Vagina (tissue), 2 donors: ENCODE measurements around the gene B4GALT4.

Source experiments
- POLR2A ChIP-seq, 2 donors: fragments of 450-650 bp; IDR thresholded peaks; one replicate each; pipeline ENCODE4 v1.6.1; 2017; ENCODE audit warnings: antibody characterized with exemption in 2 of 2, mild to moderate bottlenecking in 2 of 2, moderate library complexity in 2 of 2
- POLR2AphosphoS5 ChIP-seq, 2 donors: sonication (generic); formaldehyde crosslinking; IDR thresholded peaks; one replicate each; pipeline ENCODE4 v1.9.0; 2017; ENCODE audit warnings: antibody characterized with exemption in 2 of 2, mild to moderate bottlenecking in 2 of 2, low read depth in 1 of 2; ENCODE audit not compliant: insufficient read depth in 1 of 2
- TF ChIP-seq, protein P1 (sequence below), 3 experiments: fragments of 450-650 bp in 2 of 3; fragments of 200-600 bp in 1 of 3; sonication (generic) in 1 of 3; IDR thresholded peaks; one replicate each; pipeline ENCODE4 v1.5.1; 2017 to 2019; ENCODE audit warnings: antibody characterized with exemption in 3 of 3, mild to moderate bottlenecking in 2 of 3, moderate library complexity in 2 of 3

DNA sequence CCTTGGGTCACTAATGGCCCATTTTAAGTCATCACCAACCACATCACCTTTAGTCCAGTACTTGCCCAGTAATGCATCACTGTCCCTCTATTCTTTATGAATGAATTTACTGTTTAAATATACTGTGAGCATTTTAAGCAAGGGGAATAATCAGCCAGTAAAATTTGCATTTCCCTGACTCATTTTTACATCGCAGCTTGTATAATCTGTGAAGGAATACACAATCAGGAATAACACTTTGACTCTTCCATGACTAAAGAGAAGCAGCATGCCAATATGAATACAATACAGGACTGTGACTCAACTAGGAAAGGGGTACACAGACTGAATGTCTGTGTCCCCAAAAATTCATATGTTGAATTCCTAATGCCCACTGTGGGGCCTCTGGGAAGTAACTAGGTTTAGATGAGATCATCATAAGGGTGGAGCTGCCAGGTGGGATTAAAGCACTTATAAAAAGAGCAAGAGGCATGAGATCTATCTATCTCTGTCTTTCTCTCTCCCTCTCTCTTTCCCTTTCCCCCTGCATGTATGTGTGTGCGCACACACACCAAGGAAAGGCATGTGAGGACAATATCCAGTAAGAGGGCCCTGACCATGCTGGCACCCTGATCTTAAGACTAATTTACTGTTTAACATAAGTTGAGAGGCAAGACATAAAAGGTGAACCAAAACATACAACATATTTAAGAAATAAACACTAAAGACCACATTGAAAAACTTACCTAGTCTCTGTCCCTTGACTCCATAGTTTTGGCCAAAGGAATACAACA is 12.1 kb downstream of the B4GALT4 start:
- TF ChIP-seq, protein P1, sequence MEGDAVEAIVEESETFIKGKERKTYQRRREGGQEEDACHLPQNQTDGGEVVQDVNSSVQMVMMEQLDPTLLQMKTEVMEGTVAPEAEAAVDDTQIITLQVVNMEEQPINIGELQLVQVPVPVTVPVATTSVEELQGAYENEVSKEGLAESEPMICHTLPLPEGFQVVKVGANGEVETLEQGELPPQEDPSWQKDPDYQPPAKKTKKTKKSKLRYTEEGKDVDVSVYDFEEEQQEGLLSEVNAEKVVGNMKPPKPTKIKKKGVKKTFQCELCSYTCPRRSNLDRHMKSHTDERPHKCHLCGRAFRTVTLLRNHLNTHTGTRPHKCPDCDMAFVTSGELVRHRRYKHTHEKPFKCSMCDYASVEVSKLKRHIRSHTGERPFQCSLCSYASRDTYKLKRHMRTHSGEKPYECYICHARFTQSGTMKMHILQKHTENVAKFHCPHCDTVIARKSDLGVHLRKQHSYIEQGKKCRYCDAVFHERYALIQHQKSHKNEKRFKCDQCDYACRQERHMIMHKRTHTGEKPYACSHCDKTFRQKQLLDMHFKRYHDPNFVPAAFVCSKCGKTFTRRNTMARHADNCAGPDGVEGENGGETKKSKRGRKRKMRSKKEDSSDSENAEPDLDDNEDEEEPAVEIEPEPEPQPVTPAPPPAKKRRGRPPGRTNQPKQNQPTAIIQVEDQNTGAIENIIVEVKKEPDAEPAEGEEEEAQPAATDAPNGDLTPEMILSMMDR (IDR thresholded peaks at IDR 0.05) = no peak
- TF ChIP-seq POLR2AphosphoS5 (IDR thresholded peaks at IDR 0.05; ENCODE audit: insufficient read depth in 1 of 2, low read depth in 1 of 2) (no peak), POLR2A (IDR thresholded peaks at IDR 0.05) (no peak)
